ENCODE measurements around the gene HDAC1. TPM values are rescaled to one million over a fixed set of nuclear protein-coding genes. Genes with fewer than 3 reads are reported as not detected.

Gene HDAC1
- total and polyA plus RNA-seq, 10 donors = 83.0 to 116 (median 98.7) TPM

DNA sequence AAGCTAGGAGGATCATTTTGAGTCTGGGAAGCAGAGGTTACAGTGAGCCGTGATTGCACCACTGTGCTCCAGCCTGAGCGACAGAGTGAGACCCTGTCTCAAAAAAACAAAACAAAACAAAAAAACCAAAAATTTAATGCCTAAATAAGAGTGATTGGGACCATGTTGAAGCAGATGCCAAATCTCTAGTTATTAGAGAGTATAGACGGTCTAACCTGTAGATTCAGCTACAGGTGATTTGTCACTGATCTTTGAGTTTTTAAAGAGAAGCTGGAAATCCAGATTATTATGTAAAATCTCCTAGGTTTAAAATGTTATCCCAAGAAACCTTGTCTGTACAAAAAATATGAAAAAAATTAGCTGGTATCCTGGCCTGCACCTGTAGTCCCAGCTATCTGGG, 11.5 kb downstream of the HDAC1 start:
- no peaks in the 10 kb centered on the region for H3K27me3 ChIP-seq (replicated peaks in 1 of 7)
- H3K4me1 ChIP-seq = peaks cover 0 to 68% (median 24%) of the 10 kb centered on the region in 6 donors
- H3K36me3 ChIP-seq = peaks cover 0 to 92% (median 46%) of the 10 kb centered on the region in 6 donors
- no peak overlapping the region for H3K4me3 ChIP-seq
- no peak for TF ChIP-seq CTCF (IDR thresholded peaks at IDR 0.05 in 8 of 11, conservative IDR thresholded peaks at IDR 0.05 in 3 of 11)
- TF ChIP-seq POLR2A (IDR thresholded peaks at IDR 0.05) = no peak
- TF ChIP-seq POLR2AphosphoS5 (IDR thresholded peaks at IDR 0.05) = no peak
- DNase-seq = no peak
- no peak overlapping the region for H3K27ac ChIP-seq
- H3K9me3 ChIP-seq = peaks cover 0 to 8% (median 0%) of the 10 kb centered on the region in 8 donors
- 95 to 99% (median 98%) methylated on average over 3 of the region's 3 CpGs for WGBS, 5 donors
- intact Hi-C loops (cut with DNase I; ENCODE audit: low total_unique reads) = no loop called here

DNA sequence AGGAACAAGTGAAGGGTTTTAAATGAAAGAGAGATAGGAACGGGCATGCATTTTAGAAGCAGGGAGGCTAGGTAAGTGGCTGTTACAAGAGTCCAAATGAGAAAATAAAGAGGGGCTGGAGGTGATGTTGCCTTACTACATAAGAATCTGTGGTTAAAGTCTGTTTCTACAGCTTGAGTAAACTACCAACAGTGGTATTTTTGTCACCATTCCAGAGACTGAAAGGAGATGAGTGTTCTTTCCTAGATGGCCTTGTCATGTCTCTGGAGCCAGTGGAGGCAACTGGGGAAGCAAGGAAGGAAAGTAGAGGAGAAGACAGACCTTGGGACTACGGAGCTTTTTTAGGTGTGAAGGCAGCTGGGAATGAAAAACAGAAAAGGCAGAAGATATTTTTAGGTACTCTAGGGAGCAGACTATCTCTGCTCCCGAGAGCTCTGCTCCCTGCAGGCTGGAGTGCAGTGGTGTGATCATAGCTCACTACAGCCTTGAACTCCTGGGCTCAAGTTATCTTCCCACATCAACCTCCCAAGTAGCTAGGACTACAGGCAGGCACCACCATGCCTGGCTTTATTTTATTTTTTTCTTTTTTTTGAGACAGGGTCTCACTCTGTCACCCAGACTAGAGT, 12.2 kb downstream of the HDAC1 start:
- intact Hi-C loops (cut with DNase I; ENCODE audit: low total_unique reads) = no loop called here
- 87 to 94% (median 91%) methylated on average over 3 of the region's 3 CpGs for WGBS, 5 donors
- no peak overlapping the region for H3K4me3 ChIP-seq
- no peak overlapping the region for H3K27ac ChIP-seq
- peaks cover 0 to 84% (median 46%) of the 10 kb centered on the region in 6 donors for H3K36me3 ChIP-seq
- peaks cover 0 to 68% (median 30%) of the 10 kb centered on the region in 6 donors for H3K4me1 ChIP-seq
- no peak for DNase-seq
- no peaks in the 10 kb centered on the region for H3K27me3 ChIP-seq (replicated peaks in 1 of 7)
- peaks cover 0 to 8% (median 0%) of the 10 kb centered on the region in 8 donors for H3K9me3 ChIP-seq
- TF ChIP-seq POLR2A (IDR thresholded peaks at IDR 0.05) (no peak), CTCF (IDR thresholded peaks at IDR 0.05 in 8 of 11, conservative IDR thresholded peaks at IDR 0.05 in 3 of 11) (no peak), POLR2AphosphoS5 (IDR thresholded peaks at IDR 0.05) (no peak)

DNA sequence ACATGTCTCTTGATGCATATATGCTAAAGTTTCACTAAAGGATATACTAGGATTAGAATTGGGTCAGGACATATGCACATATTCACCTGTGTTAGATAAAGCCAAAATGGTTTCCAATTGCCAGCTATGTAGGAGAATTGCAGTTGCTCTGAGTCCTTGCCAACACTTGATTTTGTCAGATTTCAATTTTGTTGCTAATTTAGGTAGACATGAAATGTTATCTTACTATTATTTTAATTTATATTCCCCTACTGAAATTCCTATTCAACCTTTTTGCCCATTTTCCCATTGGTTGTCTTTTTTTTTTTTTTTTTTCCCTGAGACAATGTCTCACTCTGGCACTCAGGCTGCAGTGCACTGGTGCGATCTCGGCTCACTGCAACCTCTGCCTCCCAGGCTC, 13.4 kb downstream of the HDAC1 start:
- TF ChIP-seq POLR2AphosphoS5 (IDR thresholded peaks at IDR 0.05) (no peak), POLR2A (IDR thresholded peaks at IDR 0.05) (no peak), CTCF (IDR thresholded peaks at IDR 0.05 in 8 of 11, conservative IDR thresholded peaks at IDR 0.05 in 3 of 11) (no peak)
- 98 to 100% (median 99%) methylated on average over 2 of the region's 2 CpGs for WGBS, 5 donors

DNA sequence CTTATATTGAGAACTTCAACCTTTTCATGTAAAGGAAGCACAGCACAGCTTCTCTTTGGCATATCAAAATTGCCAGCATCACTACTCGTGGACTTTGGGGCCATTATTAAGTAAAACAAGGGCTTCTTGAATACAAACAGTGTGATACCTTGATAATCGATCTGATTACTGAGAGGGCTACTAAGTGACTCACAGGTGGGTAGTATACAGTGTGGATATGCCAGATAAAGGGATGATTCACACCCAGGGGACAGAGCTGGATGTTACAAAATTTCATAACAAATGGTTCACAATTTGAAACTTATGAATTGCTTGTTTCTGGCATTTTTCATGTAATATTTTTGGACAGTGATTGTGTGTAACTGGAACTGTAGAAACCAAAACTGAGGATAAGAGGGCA, 15.4 kb downstream of the HDAC1 start:
- no peak for DNase-seq
- Histone ChIP-seq H3K4me3 (no peak overlapping the region), H3K9me3 (peaks cover 0 to 8% (median 0%) of the 10 kb centered on the region in 8 donors), H3K27me3 (replicated peaks in 1 of 7) (no peaks in the 10 kb centered on the region), H3K4me1 (peaks cover 3 to 70% (median 35%) of the 10 kb centered on the region in 6 donors), H3K36me3 (peaks cover 0 to 54% (median 42%) of the 10 kb centered on the region in 6 donors), H3K27ac (no peak overlapping the region)
- TF ChIP-seq POLR2AphosphoS5 (IDR thresholded peaks at IDR 0.05) = no peak
- no peak for TF ChIP-seq POLR2A (IDR thresholded peaks at IDR 0.05)
- no peak for TF ChIP-seq CTCF (IDR thresholded peaks at IDR 0.05 in 8 of 11, conservative IDR thresholded peaks at IDR 0.05 in 3 of 11)
- 66 to 93% (median 81%) methylated on average over 2 of the region's 2 CpGs for WGBS, 5 donors
- intact Hi-C loops (cut with DNase I; ENCODE audit: low total_unique reads) = no loop called here

More for the DNA sequence above, 13.4 kb downstream of the HDAC1 start:
- peaks cover 0 to 74% (median 43%) of the 10 kb centered on the region in 6 donors for H3K36me3 ChIP-seq
- H3K4me1 ChIP-seq = peaks cover 0 to 68% (median 27%) of the 10 kb centered on the region in 6 donors
- intact Hi-C loops (cut with DNase I; ENCODE audit: low total_unique reads) = no loop called here
- H3K27ac ChIP-seq = no peak overlapping the region
- no peak overlapping the region for H3K4me3 ChIP-seq
- H3K9me3 ChIP-seq = peaks cover 0 to 8% (median 0%) of the 10 kb centered on the region in 8 donors
- no peak for DNase-seq
- no peaks in the 10 kb centered on the region for H3K27me3 ChIP-seq (replicated peaks in 1 of 7)

All from spleen (tissue), 11 donors.